MG63 (cell line): ENCODE measurements around the gene TEX54. TPM values are rescaled to one million over a fixed set of nuclear protein-coding genes. Genes with fewer than 3 reads are reported as not detected.

Experiments
- total RNA-seq: library from RNA; depleted of rRNA; stranded (reverse); fragments of >200 nt; shearing (Covaris generic); gene quantifications from 2 replicates; pipeline ENCODE4 v1.2.3, GENCODE V29; 2014; ENCODE audit warnings: low replicate concordance; rRNA removed

Gene TEX54
- total RNA-seq, 1 experiment from 2014 or later = not detected

Other genes starting within 250 kb of the TEX54 start
- gene TUT1, start 241.3 kb downstream of the TEX54 start, total RNA-seq = 11.1 and 20.3 TPM in 2 replicates
- gene MTA2, start 231.0 kb downstream of the TEX54 start, total RNA-seq = 84.9 and 117 TPM in 2 replicates
- 18.1 and 20.9 TPM in 2 replicates for gene EML3, start 220.1 kb downstream of the TEX54 start, total RNA-seq
- gene ROM1, start 219.6 kb downstream of the TEX54 start, total RNA-seq = 2.5 and 8.5 TPM in 2 replicates
- 24.6 and 32.9 TPM in 2 replicates for gene B3GAT3, start 210.9 kb downstream of the TEX54 start, total RNA-seq
- gene GANAB, start 186.2 kb downstream of the TEX54 start, total RNA-seq = 496 and 667 TPM in 2 replicates
- 8.0 and 22.8 TPM in 2 replicates for gene INTS5, start 179.5 kb downstream of the TEX54 start, total RNA-seq
- 64.8 and 73.5 TPM in 2 replicates for gene C11orf98, start 167.6 kb downstream of the TEX54 start, total RNA-seq
- gene CSKMT, start 167.5 kb downstream of the TEX54 start, total RNA-seq = 10.9 and 14.9 TPM in 2 replicates
- gene UQCC3, start 161.2 kb downstream of the TEX54 start, total RNA-seq = 16.4 and 22.2 TPM in 2 replicates
- gene LBHD1, start 160.6 kb downstream of the TEX54 start, total RNA-seq = 4.7 and 9.8 TPM in 2 replicates
- 85.5 and 147 TPM in 2 replicates for gene UBXN1, start 153.8 kb downstream of the TEX54 start, total RNA-seq
- 1.4 and 2.3 TPM in 2 replicates for gene LRRN4CL, start 143.3 kb downstream of the TEX54 start, total RNA-seq
- 57.4 and 185 TPM in 2 replicates for gene BSCL2, start 125.4 kb downstream of the TEX54 start, total RNA-seq
- gene GNG3, start 125.2 kb downstream of the TEX54 start, total RNA-seq = not detected in 2 replicates
- gene HNRNPUL2, start 105.4 kb downstream of the TEX54 start, total RNA-seq = 2.1 and 4.5 TPM in 2 replicates
- gene TTC9C, start 104.4 kb downstream of the TEX54 start, total RNA-seq = 31.8 and 42.3 TPM in 2 replicates
- gene ZBTB3, start 78.7 kb downstream of the TEX54 start, total RNA-seq = 8.5 and 19.1 TPM in 2 replicates
- gene POLR2G, start 71.3 kb downstream of the TEX54 start, total RNA-seq = 77.9 and 85.4 TPM in 2 replicates
- gene TAF6L, start 61.4 kb downstream of the TEX54 start, total RNA-seq = 22.9 and 28.7 TPM in 2 replicates
- 27.5 and 46.6 TPM in 2 replicates for gene TMEM179B, start 45.4 kb downstream of the TEX54 start, total RNA-seq
- 13.8 and 32.0 TPM in 2 replicates for gene TMEM223, start 40.8 kb downstream of the TEX54 start, total RNA-seq
- gene NXF1, start 27.4 kb downstream of the TEX54 start, total RNA-seq = 5.4 and 15.6 TPM in 2 replicates
- gene STX5, start 790 bp downstream of the TEX54 start, total RNA-seq = 28.0 and 42.3 TPM in 2 replicates
- 135 and 139 TPM in 2 replicates for gene WDR74, start 6.7 kb upstream of the TEX54 start, total RNA-seq
- gene SLC3A2, start 48.1 kb upstream of the TEX54 start, total RNA-seq = 545 and 579 TPM in 2 replicates
- 0.22 and 1.3 TPM in 2 replicates for gene CHRM1, start 88.5 kb upstream of the TEX54 start, total RNA-seq
- not detected in 2 replicates for gene SLC22A6, start 152.1 kb upstream of the TEX54 start, total RNA-seq
- gene SLC22A8, start 183.0 kb upstream of the TEX54 start, total RNA-seq = not detected in 2 replicates